GM18508 (cell line): ENCODE measurements around the gene SH3RF1.

ENCODE experiments used
- ATAC-seq: cut with Tn5 transposase; IDR thresholded peaks from one replicate; pipeline ENCODE4 v1.9.1; 2021; ENCODE audit warnings: moderate number of reproducible peaks; ENCODE audit not compliant: insufficient read depth, unreplicated experiment

SH3RF1 gene

DNA sequence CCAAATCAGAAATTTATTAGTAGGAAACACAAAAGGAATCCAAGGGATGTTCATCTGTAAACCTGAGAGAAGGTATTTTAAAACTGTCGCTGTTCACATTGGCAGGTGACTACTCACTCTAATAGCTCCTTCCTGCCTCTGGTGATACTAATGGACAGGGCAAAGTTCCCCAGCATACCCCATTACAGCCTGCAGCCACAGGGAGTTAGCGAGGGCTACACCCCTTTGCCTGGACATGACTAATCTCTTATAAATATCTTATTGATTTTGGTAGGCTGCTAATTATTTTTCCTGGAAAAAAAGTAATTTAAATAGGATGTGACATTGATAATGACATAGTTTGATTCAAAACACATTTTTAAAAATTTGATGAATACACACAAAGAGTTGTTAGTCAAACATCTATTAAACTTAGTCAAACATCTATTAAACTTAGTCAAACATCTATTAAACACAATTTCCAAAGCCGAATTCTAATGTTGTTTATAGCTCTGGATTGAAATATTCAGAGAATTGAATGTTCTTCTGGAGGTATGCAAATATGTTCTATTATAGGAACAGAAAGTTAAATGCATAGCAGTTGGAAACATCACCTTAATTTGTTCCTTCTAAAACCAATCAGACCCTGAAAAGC is 177.8 kb downstream of the SH3RF1 start:
- ATAC-seq: no peak

DNA sequence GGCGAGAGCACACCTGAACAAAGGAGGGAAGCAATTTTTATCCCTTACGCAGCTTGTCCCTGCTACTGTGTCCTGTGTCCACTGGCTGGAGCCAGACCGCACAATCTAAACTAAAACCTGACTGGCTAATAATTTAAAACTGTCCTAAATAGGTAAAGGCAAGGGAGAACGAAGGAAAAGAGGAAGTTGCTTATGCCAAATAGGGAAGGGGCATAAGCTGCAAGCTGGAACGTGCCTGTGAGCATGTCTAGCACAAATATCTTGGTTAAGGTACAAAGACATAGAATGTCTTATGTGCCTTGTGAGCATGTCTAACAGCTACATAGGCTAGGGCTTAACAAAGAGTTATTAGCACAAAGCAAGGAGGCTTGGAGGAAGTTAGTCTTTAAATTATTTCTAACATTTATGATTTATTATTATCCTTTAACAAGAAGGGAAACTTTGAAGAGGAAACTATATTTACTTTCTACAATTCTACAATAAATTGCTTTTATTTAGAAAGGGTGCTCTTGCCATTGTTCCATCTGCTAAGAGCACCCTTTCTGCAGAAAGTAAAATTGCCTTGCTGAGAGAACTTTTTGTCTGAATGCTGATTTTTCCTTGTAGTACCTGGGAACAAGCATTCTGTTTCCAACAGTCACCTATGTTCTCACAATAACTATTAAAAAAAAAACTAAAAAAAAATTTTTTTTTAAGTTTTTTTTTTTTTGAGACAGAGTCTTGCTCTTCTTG is 180.1 kb downstream of the SH3RF1 start:
- ATAC-seq: no peak

DNA sequence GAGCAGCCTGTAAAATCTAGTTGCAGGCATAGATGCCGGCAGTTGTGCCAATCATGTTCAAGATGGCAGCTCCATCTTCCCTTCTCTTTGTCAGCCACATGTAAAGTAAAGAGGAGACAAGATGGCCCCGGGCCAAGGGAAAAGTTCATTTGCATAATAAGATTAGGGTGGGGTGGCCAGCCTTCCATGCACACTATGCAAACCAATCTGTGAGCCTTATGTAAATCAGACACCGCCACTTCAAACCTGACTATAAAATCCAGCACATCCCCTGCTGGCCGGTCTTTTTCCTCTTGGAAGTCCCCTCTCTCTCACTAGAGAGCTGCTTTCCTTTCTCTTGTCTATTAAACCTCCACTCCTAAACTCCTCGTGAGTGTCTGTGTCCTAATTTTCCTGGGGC is 181.8 kb downstream of the SH3RF1 start:
- no peak for ATAC-seq

DNA sequence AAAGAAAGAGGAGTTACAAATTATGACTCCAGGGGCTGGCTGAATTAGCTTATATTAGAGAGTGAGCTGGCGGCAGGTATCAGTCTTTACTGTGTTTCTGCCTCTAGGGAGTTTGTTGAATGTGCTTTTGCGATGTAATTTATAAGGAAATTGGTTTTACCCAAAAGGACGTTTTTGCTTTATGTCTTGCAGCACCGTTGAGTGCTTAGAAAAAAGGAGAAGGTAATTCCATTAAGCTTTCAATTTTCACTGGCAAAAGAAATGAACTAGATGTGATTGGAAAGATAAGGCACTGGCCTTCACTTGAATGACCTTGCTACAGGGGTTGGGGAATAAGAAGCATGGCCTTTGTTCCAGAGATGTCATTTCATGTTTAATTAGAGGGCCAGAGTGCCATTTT is 185.8 kb downstream of the SH3RF1 start:
- no peak for ATAC-seq

DNA sequence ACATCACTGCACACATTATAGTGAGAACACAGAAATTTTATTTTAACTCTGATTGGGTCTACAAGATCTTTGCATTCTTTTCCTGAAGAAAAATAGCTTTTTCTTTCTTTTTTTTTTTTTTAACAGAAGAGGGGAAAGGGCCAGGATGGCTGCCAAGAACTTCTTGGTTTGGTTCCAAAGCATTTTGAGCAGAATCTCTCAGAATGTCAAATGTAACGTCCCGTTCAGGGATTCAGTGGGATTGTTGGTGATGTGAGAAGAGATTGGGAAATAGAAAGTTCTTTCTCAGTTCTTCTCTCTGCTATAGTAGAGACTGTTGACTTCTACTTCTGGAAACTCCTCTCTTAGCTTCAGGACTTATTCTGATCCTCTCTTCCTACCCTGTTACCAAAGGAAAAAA is 189.8 kb downstream of the SH3RF1 start:
- peak; percentile 3 for ATAC-seq

DNA sequence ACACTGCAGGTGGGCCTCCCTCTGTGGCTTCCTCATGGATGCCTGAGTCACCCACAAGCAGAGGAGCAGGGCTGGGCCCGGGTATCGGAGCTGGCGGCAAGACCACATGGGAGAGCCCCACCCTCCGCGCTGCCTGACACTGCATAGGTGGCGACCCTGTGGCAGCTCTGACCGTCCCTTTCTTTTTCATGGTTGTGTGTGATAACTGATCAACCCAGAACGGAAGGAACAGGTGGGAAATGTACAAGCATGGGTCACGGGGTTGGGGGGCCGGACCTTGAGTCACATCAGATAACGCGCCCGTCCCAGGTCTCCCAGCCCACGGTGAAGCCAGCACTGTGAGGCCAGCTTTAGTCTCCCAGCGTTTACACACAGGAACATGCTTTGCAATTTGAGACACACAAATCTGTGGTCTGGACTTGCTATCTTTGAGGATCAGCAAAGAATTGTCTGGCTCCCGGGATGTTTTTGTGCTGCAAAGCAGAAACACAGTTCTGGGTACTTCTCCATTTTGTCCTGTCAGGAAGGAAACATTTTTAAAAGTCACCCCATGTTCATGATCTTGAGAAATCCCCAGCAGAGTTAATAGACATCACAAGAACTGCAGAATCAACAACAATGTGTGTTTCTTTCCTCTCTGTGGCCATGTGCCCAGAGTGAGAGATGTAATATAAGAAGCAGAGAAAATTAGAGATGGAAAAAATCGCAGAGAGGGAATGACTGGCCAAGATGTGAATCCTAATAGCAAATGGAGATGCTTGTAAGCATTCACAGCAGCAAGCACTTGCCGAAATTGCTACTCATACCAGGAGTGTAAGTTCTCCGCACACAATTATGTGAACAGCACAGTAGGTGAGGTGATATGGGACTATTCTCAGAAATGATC is 190.6 kb downstream of the SH3RF1 start:
- peak; percentile 87 for ATAC-seq

DNA sequence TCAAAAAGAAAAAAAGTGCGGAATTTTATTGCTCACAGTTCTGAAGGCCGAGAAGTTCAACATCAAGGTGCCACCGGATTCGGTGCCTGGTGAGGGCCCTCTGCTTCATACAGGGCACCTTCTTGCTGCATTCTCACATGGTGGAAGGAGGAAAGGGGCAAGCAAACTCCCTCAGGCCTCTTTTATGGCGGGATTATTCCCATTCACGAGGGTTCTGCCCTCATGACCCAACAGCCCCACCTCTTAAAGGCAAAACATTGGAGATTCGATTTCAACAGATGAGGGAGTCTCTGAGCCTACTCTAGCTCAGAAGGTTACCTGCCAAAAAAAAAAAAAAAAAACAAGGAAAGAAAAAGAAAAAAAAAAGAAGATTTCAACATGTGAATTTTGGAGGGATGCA is 196.6 kb downstream of the SH3RF1 start:
- no peak for ATAC-seq

DNA sequence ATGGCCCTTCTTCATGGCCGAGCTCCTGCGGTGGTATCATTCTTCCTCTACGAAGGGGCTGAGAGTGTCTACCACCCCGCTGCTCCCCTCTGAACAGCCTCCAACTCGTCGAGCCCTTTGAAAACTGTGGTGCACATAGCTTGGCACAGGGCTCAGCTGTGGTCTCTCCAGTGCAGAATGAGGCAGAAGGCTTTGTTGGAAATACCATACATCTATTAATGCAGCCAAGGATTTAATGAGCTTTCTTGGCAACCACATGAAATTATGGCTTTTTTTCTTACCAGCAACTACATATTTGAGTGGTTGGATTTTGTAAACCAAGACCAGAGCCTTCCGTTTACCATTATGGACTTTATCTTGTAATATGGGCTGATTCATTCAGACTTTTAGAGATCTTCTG is 199.0 kb downstream of the SH3RF1 start:
- no peak for ATAC-seq

DNA sequence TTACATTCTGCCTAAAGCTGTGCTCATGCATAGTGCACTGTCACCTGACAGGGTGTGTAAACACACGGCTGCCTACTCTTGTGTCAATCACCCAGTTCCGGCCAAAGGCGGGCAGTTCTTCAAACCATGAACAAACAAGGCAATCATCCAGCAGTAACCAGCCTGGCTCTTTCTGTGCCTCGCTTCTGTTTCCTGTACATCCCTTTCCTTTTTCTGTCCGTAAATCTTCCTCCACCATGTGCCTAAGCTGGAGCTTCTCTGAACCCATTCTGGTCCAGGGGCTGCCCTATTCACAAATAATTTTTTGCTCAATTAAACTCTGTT is 199.9 kb downstream of the SH3RF1 start:
- peak; percentile 64 for ATAC-seq

DNA sequence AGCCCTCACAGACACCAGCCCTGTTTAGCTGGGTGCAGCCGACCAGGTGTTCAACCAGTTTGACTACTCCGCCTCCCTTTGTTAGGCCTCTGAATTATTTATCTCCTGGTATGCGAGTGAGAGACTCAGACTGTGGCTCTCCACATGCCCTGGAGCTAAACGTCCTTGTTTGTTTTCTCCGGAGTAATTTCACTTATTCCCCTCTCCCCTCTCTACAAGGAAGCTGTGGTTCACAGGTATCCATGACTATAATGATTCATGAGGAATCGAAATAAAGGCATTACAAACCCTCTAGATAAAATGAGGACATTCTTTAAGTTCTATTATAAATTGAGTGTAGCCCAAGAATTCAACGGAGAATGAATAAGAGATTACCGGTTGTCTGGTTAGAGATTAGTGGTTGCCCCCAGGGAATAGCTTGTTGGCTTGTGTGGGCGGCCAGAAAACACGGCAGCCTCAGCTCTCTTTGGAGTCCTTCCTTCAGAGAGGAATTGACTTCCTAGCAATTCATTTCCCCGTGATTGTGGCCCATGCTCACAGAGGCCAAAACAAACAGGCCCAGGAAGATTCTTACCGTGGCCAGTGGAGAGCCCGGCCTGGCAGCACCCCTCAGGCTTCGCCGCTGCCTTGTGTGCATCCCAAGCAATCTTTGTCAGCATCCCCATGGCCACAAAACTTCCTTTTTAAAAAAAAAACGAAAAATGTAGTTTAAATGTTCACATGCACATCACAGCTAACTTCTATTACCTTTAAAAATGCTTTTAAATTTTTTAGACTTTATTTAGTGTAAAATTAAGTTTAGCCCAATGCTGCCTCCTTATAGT is 200.5 kb downstream of the SH3RF1 start:
- ATAC-seq: peak; percentile 23

DNA sequence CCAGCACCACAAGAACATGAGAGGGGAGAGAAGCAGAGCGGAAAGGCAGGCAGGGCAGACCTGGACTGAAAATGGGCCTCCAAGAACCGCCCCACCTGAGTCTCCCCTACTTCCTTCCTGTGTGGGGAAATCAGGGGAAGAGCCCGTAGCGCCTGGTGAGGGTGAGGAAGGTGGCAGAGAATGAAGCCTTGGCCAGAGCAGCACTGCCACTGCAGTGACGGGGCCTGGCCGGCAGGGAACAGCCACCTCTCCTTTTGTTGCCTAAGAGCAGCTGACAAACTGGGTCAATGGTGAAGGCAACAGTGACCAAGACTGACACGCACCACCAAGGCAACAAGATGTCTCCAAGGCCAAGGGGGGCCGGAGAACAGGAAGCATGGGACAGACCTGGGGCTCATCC is 202.3 kb downstream of the SH3RF1 start:
- ATAC-seq: no peak

DNA sequence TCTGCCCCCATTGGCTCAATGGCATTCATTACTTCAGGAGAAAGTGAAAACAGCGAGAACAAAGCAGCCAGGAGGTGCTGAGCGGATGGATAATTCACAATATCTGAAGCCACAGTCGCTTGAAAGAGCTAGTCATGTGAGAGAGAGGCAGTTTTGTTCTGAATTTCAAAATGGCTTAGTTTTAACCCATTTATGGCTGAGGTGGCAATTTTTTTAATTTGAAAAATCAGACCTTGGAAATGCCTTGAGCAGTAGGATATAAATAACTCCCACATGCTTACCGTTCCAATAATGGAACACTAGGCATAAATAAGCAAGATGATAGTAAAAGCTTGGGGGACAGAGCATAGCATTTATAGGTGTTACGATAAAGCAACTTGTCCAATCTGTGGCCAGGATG is 203.8 kb downstream of the SH3RF1 start:
- no peak for ATAC-seq

DNA sequence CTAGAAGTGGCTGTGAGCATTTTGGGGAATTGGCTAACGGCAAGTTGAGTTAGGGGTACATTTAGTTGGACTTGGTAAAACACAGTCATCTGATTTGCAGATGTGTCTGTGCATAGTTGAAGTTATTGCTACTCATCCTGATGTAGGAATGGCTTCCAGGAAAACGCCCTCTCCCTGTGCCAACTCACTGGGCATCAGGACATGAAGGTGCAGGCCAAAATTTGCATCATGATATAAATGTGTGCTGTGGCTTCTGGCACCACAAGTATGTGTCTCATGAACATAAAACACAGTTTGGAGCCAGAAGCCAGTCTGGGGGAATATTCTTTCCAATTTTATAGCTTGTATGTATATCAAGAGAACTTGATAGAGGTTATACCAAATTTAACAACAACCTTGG is 206.5 kb downstream of the SH3RF1 start:
- ATAC-seq: no peak

DNA sequence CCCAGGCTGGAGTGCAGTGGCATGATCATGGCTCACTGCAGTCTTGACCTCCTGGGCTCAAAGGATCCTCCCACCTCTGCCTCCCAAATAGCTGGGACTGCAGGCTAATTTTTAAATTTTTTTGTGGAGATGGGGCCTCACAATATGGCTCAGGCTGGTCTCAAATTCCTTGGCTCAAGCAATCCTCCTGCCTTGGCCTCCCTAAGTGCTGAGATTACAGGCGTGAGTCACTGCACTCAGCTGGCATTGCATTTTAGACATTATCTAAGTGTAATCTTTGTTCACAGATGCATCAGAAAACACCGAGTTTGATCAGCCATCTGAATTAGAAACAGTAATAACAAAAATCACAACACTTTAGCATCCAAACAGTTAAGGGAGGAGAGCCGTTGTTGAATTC is 207.3 kb downstream of the SH3RF1 start:
- ATAC-seq: no peak

DNA sequence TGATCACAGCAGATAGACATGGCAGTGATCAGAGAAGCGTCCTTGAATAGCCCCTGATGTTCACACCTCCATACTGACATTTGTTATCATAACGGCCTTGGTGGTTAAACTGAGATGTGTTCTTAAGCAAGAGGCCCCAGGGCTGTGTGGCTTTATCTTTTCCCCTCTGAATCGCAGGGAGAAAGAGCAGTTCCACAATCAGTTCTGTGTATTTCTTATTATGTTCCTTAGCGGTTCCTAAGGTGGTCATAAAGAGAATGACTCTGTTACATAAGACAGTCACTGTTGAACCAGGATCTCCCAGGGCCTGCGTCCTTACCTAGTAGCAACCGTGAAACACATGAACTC is 207.9 kb downstream of the SH3RF1 start:
- ATAC-seq: no peak

DNA sequence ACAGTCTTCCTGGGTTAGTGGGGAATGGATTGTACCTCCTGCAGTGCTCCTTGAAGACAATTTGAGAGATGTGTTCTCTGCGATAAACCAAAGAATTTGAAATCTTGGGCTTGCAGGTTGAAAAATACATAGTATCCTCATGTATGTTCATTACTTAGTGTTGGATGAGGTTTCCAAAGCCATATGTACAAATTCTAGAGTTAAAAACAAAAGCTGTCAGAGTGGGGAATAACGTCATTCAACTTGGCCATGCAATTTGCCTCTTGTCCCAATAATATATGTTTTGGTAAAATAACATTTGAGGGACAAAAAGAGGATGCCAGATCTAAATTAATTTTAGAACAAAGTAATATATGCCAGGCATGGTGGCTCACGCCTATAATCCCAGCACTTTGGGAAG is 209.4 kb downstream of the SH3RF1 start:
- ATAC-seq: no peak

DNA sequence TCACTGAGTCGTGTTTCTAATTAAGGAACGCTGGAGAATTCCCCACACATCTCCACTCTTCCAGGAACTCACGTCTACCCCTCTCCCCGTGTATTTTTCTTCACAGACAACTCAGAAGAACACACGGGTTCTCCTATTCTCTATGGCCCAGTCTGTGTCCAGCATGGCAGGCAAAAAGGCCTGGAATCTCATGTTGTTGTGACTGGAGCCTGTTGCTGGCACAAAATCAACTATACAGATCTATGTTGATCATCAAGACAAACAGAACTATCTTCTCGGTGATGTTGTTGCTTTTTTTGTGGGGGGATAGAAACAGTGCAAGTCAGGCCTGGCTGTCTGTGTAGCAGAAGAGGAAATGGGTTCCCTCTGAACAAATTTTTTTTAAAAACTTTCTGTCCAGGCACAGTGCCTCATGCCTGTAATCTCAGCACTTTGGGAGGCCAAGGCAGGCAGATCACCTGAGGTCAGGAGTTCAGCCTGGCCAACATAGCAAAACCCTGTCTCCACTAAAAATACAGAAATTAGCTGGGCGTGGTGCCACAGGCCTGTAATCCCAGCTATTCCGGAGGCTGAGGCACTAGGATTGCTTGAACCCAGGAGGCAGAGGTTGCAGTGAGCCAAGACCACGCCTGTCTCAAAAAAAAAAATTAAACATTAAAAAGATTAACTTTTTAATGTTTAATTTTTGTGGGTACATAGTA is 210.2 kb downstream of the SH3RF1 start:
- ATAC-seq: no peak

DNA sequence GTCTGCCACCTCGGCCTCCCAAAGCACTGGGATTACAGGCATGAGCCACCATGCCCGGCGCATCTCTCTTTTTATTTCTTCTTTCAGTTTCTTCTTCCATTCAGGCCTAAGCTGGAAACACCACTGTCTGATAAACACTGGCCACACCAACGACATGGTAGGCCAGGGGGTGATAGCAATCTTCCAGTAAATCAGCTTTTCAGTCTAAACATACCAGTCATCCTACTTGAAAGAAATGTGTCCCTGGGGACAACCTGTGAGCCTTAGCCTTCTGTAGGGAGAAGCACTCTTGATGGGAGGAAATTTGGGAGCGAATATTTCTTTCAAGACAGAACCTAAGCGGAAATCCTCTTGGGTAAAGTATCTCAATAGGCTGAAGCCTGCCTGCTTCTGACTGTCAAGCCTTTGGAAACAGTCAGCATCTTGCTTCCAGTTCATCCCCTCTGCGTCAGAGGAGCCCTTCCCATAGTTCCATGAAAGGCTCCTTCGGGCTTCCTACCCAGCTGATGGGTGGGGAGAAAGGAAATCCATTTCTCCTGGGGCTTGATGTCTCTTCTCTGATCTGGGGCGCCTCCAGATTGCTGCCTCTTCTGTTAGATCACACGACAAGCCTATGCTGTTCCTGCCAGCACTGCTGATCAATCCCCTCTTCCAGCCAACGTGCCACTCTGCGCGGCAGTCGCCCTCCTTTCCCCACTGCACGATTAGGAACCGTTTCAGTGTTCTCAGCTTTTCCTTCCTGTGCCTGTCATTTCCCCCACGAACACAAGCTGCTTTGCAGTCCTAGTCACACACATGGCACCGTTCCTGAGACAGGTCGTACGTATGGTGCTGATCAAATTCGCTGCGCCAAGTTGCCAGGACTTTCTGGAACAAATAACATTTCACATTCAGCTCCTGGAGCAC is 211.2 kb downstream of the SH3RF1 start:
- no peak for ATAC-seq

DNA sequence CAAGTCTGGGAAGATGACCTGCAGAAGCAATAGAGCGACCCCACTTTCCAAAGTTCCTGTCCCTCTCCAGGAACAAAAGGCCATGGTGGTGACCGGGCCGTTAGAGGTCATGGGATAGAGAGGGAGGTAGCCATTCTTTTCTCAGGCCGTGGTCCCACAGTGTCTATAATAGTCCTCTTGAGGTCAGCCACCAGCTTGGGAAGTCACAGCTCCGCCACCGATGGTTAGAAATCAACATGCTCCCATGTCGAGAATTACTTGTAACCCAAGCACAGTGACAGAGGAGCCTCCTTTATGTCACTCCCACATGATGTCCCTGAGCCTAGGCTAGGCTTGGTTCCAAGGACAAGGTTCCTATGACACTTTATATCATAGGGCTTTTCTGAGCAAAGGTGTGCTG is 212.4 kb downstream of the SH3RF1 start:
- ATAC-seq: no peak
